SK-N-SH (cell line): Measurements from ENCODE around the gene C18orf63. TPM values are rescaled to one million over a fixed set of nuclear protein-coding genes. Genes with fewer than 3 reads are reported as not detected.
A peak's percentile ranks its signal among the peaks of the same experiment; 100 is the strongest.
"Not testable (repeated sequence)": the region's sequence is repeated elsewhere in the genome, so short reads cannot be mapped to it uniquely, and the experiment has no call there.

Source experiments
- CTCF ChIA-PET: fragments of 300-600, 350-600 bp; formaldehyde crosslinking; extraction: SDS; loops from one replicate; lab custom pipeline; 2021; lab: Yijun Ruan, JAX
- POLR2A ChIA-PET: fragments of 350-600 bp; sonication (Branson Sonifier 250); formaldehyde crosslinking; extraction: SDS; loops from one replicate; lab custom pipeline; 2020; ENCODE audit warnings: antibody characterized with exemption, inconsistent platforms; lab: Yijun Ruan, JAX
- DNase-seq: peaks from one replicate; pipeline ENCODE4 v3.0.0; 2012
- H2AFZ ChIP-seq: fragments of 200-600 bp; sonication (generic); 2 replicates; pipeline ENCODE4 v1.8.1; 2016; ENCODE audit warnings: antibody characterized with exemption, mild to moderate bottlenecking, low read depth
- H3F3A ChIP-seq: fragments of 200-600 bp; sonication (generic); replicated peaks from 2 replicates; pipeline ENCODE3; 2016; ENCODE audit warnings: antibody characterized with exemption, mild to moderate bottlenecking; ENCODE audit not compliant: insufficient read depth
- H3K27ac ChIP-seq, 2 experiments: fragments of 200-500 bp in 1 of 2; fragments of 200-600 bp in 1 of 2; sonication (Bioruptor generic) in 1 of 2; sonication (generic), shearing (Covaris generic) in 1 of 2; 2 replicates each; pipeline versions ENCODE4 v1.5.1 to v1.6.1; 2014 to 2016; ENCODE audit warnings: low read depth in 2 of 2, inconsistent platforms in 1 of 2, low read length in 1 of 2, mild to moderate bottlenecking in 1 of 2, mixed read lengths in 1 of 2
- H3K27me3 ChIP-seq: fragments of 200-600 bp; sonication (generic), shearing (Covaris generic); 2 replicates; pipeline ENCODE4 v1.6.1; 2016; ENCODE audit warnings: mixed run types; ENCODE audit not compliant: insufficient read depth
- H3K36me3 ChIP-seq, 2 experiments: fragments of 200-500 bp in 1 of 2; fragments of 200-600 bp in 1 of 2; sonication (Bioruptor generic) in 1 of 2; sonication (generic) in 1 of 2; replicated peaks in 1 of 2; 2 replicates each; pipeline versions ENCODE3 to v1.5.1; 2014 to 2016; ENCODE audit warnings: low read length in 1 of 2, mild to moderate bottlenecking in 1 of 2; ENCODE audit not compliant: insufficient read depth in 2 of 2, control insufficient read depth in 1 of 2
- H3K4me1 ChIP-seq, 2 experiments: fragments of 200-500 bp in 1 of 2; fragments of 200-600 bp in 1 of 2; sonication (Bioruptor generic) in 1 of 2; sonication (generic), shearing (Covaris generic) in 1 of 2; 2 replicates each; pipeline versions ENCODE4 v1.5.1 to v1.6.1; 2014 to 2016; ENCODE audit warnings: low read depth in 1 of 2, low read length in 1 of 2, mixed run types in 1 of 2; ENCODE audit not compliant: insufficient read depth in 2 of 2, control insufficient read depth in 1 of 2
- H3K4me2 ChIP-seq: fragments of 200-600 bp; sonication (generic), shearing (Covaris generic); 2 replicates; pipeline ENCODE4 v1.6.1; 2017; ENCODE audit warnings: mixed run types
- H3K4me3 ChIP-seq, 2 experiments: fragments of 200-500 bp in 1 of 2; fragments of 200-600 bp in 1 of 2; sonication (Bioruptor generic) in 1 of 2; sonication (generic), shearing (Covaris generic) in 1 of 2; 2 replicates each; pipeline versions ENCODE4 v1.5.1 to v1.8.1; 2014 to 2016; ENCODE audit warnings: low read depth in 2 of 2, inconsistent platforms in 1 of 2, low read length in 1 of 2, mild to moderate bottlenecking in 1 of 2, mixed read lengths in 1 of 2, moderate library complexity in 1 of 2
- H3K79me2 ChIP-seq: fragments of 200-600 bp; sonication (generic); 2 replicates; pipeline ENCODE4 v1.8.1; 2017; ENCODE audit warnings: mild to moderate bottlenecking; ENCODE audit not compliant: insufficient read depth
- H3K9ac ChIP-seq: fragments of 200-600 bp; sonication (generic); 2 replicates; pipeline ENCODE4 v1.6.1; 2017; ENCODE audit warnings: mixed run types
- H3K9me2 ChIP-seq: fragments of 200-600 bp; sonication (generic); 2 replicates; pipeline ENCODE4 v1.6.1; 2017; ENCODE audit warnings: mixed run types
- H3K9me3 ChIP-seq: fragments of 200-600 bp; sonication (generic); 2 replicates; pipeline ENCODE4 v1.6.1; 2017; ENCODE audit warnings: mixed run types, mild to moderate bottlenecking, moderate library complexity
- H4K20me1 ChIP-seq: fragments of 200-600 bp; sonication (generic); 2 replicates; pipeline ENCODE4 v1.6.1; 2017; ENCODE audit warnings: mild to moderate bottlenecking, mixed run types; ENCODE audit not compliant: insufficient read depth
- EP300 ChIP-seq, 2 experiments: IDR thresholded peaks; 2 replicates each; pipeline versions ENCODE4 v1.4.0 to v1.6.1; 2012; ENCODE audit warnings: borderline replicate concordance in 1 of 2, low read depth in 1 of 2, low read length in 1 of 2
- EZH2phosphoT487 ChIP-seq: fragments of 200-600 bp; sonication (generic); IDR thresholded peaks from 2 replicates; pipeline ENCODE4 v1.6.1; 2017; ENCODE audit warnings: low read depth, mixed run types, mild to moderate bottlenecking, antibody characterized with exemption, moderate library complexity, borderline replicate concordance
- FOXJ3 ChIP-seq: sonication (generic); formaldehyde crosslinking; IDR thresholded peaks from 2 replicates; pipeline ENCODE4 v1.5.1; 2020; ENCODE audit warnings: mild to moderate bottlenecking, missing genetic modification reagents
- GABPA ChIP-seq: IDR thresholded peaks from 2 replicates; pipeline ENCODE4 v1.4.0; 2012; ENCODE audit warnings: low read depth, mild to moderate bottlenecking
- MXI1 ChIP-seq: IDR thresholded peaks from 2 replicates; pipeline ENCODE4 v1.6.1; 2012; ENCODE audit warnings: mild to moderate bottlenecking, low read depth, low read length, improper control_type of control experiment
- NFIC ChIP-seq: IDR thresholded peaks from 2 replicates; pipeline ENCODE4 v1.4.0; 2012; ENCODE audit warnings: borderline replicate concordance
- POLR2AphosphoS5 ChIP-seq: IDR thresholded peaks from 2 replicates; pipeline ENCODE4 v1.6.1; 2012; ENCODE audit warnings: low read depth, low read length
- RAD21 ChIP-seq: IDR thresholded peaks from 2 replicates; pipeline ENCODE4 v1.6.1; 2012; ENCODE audit warnings: mild to moderate bottlenecking, low read length
- RCOR1 ChIP-seq: fragments of 150-350 bp; IDR thresholded peaks from 2 replicates; pipeline ENCODE4 v1.6.1; 2017; ENCODE audit warnings: antibody characterized with exemption, low read length
- RFX5 ChIP-seq: IDR thresholded peaks from 2 replicates; pipeline ENCODE4 v1.6.1; 2012; ENCODE audit warnings: mild to moderate bottlenecking, improper control_type of control experiment, low read length
- SMC3 ChIP-seq: IDR thresholded peaks from 2 replicates; pipeline ENCODE4 v1.6.1; 2012; ENCODE audit warnings: low read depth, low read length, improper control_type of control experiment
- TAF1 ChIP-seq: IDR thresholded peaks from 2 replicates; pipeline ENCODE4 v1.6.1; 2012; ENCODE audit warnings: low read depth, mild to moderate bottlenecking, low read length, moderate library complexity, borderline replicate concordance
- TEAD4 ChIP-seq: IDR thresholded peaks from 2 replicates; pipeline ENCODE4 v1.4.0; 2012; ENCODE audit warnings: mild to moderate bottlenecking, borderline replicate concordance; ENCODE audit not compliant: insufficient read depth
- USF2 ChIP-seq: fragments of 150-350 bp; IDR thresholded peaks from 2 replicates; pipeline ENCODE4 v1.6.1; 2017; ENCODE audit warnings: antibody characterized with exemption, low read length, low read depth, borderline replicate concordance
- YY1 ChIP-seq: IDR thresholded peaks from 2 replicates; pipeline ENCODE4 v1.4.0; 2012; ENCODE audit warnings: low read depth, mild to moderate bottlenecking
- ZBTB33 ChIP-seq: IDR thresholded peaks from 2 replicates; pipeline ENCODE4 v1.4.0; 2012; ENCODE audit warnings: low read depth, borderline replicate concordance
- WGBS: methylation state at CpG from one replicate; pipeline ENCODE4 v1.1.6; 2017; ENCODE audit warnings: low lambda C conversion rate; 5-methylcytosine and 5-hydroxymethylcytosine counted together
- polyA plus RNA-seq, 3 experiments: library from polyadenylated mRNA; depleted of rRNA; stranded (reverse); fragments of >200 nt; gene quantifications; 2 replicates each; pipeline ENCODE4 v1.2.3, GENCODE V29; 2012
- TF ChIP-seq, protein P1 (sequence below): IDR thresholded peaks from 2 replicates; pipeline ENCODE4 v1.4.0; 2012; ENCODE audit warnings: low read depth

C18orf63 gene
- polyA plus RNA-seq, 1 of the 3 experiments (the other 2 are of a cell fraction) = not detected

DNA sequence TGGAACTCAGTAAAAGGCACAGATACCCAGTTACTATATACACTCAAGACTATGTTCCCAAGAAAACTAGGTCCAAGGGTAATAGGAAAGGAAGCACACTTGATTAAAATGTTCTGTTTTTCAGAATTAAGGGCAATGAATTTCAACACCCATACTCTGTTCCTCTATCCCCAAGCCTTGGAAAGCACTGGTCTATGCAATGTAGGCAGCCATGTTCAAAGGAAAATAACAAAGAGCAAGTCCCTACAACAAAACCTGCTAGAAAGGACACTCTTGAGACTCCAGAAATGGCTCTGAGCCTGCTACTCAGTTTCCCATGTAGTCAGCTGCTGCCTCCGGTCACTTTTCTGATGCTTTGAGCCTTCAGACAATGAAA is 30.7 kb upstream of the C18orf63 start:
- Histone ChIP-seq H3K27me3 (no peaks in the 10 kb centered on the region), H3F3A (no peaks in the 10 kb centered on the region), H3K79me2 (no peaks in the 10 kb centered on the region), H3K9me2 (no peaks in the 10 kb centered on the region), H2AFZ (no peak overlapping the region), H3K4me3 (no peak overlapping the region), H3K9ac (no peak overlapping the region), H3K4me2 (no peak overlapping the region), H3K36me3 (no peaks in the 10 kb centered on the region), H4K20me1 (no peaks in the 10 kb centered on the region), H3K9me3 (no peaks in the 10 kb centered on the region), H3K27ac (peak overlapping the region in 1 of 2 experiments; percentile 50; a peak in 1 of 4 replicates), H3K4me1 (peaks cover 0 to 43% of the 10 kb centered on the region in 2 experiments; a peak in 1 of 4 replicates)
- ChIA-PET POLR2A (interaction anchor here (1.3 kb wide), 1 partner anchor 29 kb away, joined by 4 read pairs; no protein-coding TSS in a partner anchor), CTCF (interaction anchor here (1.2 to 1.9 kb wide), 2 partner anchors 10 to 90 kb away, joined by 3 to 5 read pairs; no protein-coding TSS in a partner anchor)
- TF ChIP-seq ZBTB33 = no peak
- TF ChIP-seq, protein P1, sequence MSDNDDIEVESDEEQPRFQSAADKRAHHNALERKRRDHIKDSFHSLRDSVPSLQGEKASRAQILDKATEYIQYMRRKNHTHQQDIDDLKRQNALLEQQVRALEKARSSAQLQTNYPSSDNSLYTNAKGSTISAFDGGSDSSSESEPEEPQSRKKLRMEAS = no peak
- TF ChIP-seq POLR2AphosphoS5 = no peak
- TF ChIP-seq SMC3 = no peak
- TF ChIP-seq EZH2phosphoT487 = no peak
- no peak for TF ChIP-seq MXI1
- DNase-seq = no peak
- WGBS = 94% methylated on average over 1 of the region's 1 CpG

DNA sequence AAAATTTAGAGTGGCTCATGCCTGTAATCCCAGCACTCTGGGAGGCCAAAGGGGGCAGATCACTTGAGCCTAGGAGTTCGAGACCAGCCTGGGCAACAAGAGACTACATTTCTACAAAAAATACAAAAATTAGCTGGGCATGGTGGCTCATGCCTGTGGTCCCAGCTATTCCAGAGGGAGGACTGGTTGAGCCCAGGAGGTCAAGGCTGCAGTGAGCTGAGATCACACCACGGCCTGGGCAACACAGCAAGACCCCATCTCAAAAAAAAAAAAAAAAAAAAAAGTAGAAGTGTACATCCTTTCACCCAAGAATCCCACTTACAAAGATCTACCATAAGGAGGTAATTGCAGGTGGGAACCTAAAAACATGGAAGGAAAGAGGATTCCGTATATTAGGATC is 30.1 kb upstream of the C18orf63 start:
- not testable (repeated sequence) for H3K79me2 ChIP-seq, H3K4me2 ChIP-seq, H3K27me3 ChIP-seq, H3K4me3 ChIP-seq, H3F3A ChIP-seq, H2AFZ ChIP-seq, H3K27ac ChIP-seq, DNase-seq, H3K9ac ChIP-seq, H3K36me3 ChIP-seq, H3K9me2 ChIP-seq, H3K9me3 ChIP-seq, H4K20me1 ChIP-seq
- peaks cover 0 to 41% of the 10 kb centered on the region in 2 experiments; a peak in 1 of 4 replicates for H3K4me1 ChIP-seq
- 78% methylated on average over 3 of the region's 3 CpGs for WGBS
- ChIA-PET CTCF (interaction anchor here (1.9 kb wide), 1 partner anchor 11 kb away, joined by 5 read pairs; no protein-coding TSS in a partner anchor), POLR2A (interaction anchor here (1.3 kb wide), 1 partner anchor 30 kb away, joined by 4 read pairs; no protein-coding TSS in a partner anchor)

DNA sequence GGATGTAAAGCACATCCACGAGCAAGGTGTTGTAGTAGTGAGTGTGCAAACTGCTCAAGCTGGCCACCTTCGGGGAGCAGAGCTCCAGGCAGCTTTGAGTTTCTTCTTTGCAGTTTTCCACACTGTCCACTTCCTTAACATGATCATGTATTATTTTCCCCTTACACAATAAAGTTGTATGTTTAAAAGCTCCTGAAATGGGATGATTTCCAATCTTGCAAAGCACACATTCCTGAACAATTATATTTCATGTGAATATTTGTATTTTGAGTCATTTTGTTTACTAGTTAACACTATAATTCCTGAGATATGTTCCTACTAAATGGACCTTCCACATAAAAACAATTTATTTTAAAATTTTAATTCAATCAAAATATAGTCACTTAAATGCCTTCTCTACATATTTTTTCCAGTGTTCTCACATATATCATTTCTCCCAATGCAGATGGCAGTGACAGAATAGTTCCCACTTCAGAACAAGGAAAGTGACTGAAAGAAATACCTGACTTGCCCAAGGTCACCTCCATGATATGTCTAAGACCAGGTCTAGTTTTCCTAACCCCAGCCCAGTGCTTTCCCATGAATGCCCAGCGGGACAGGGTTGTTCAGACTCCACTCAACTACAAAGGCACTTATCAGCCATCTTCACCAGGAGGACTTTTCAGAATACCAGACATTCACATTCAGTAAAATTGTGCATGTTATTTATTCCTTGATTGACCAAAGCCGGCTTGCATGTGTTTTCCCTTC is 29.4 kb upstream of the C18orf63 start:
- Histone ChIP-seq H3K9me3 (no peaks in the 10 kb centered on the region), H4K20me1 (no peaks in the 10 kb centered on the region)
- WGBS = 66% methylated on average over 4 of the region's 4 CpGs
- TF ChIP-seq YY1 = no peak
- TF ChIP-seq NFIC = no peak
- TF ChIP-seq GABPA = no peak
- TF ChIP-seq, protein P1 = no peak
- TF ChIP-seq RAD21 = no peak
- TF ChIP-seq TEAD4 = no peak
- no peak for TF ChIP-seq EP300 (IDR thresholded peaks at IDR 0.05; ENCODE audit: borderline replicate concordance in 1 of 2, low read depth in 1 of 2, low read length in 1 of 2)
- TF ChIP-seq SMC3 = no peak
- no peak for TF ChIP-seq FOXJ3 (CRISPR knock-in tag)
- TF ChIP-seq USF2 = no peak
- TF ChIP-seq RFX5 = no peak
- no peak for TF ChIP-seq RCOR1
- TF ChIP-seq TAF1 = no peak
- TF ChIP-seq MXI1 = no peak

More for the DNA sequence above, 29.4 kb upstream of the C18orf63 start:
- Histone ChIP-seq H3F3A (no peaks in the 10 kb centered on the region), H3K36me3 (no peaks in the 10 kb centered on the region), H3K79me2 (no peaks in the 10 kb centered on the region), H3K27ac (no peak overlapping the region), H3K4me1 (peaks cover 0 to 40% of the 10 kb centered on the region in 2 experiments; a peak in 1 of 4 replicates), H3K4me2 (no peak overlapping the region), H3K4me3 (no peak overlapping the region), H3K9me2 (no peaks in the 10 kb centered on the region), H2AFZ (no peak overlapping the region), H3K9ac (no peak overlapping the region), H3K27me3 (no peaks in the 10 kb centered on the region)
- no peak for DNase-seq
- CTCF ChIA-PET = no interaction called here
- POLR2A ChIA-PET = no interaction called here
